Measurements from ENCODE around the gene PER2.
"Not testable (repeated sequence)": the region's sequence is repeated elsewhere in the genome, so short reads cannot be mapped to it uniquely, and the experiment has no call there.

PER2 gene

GRCh38 chr2:238278626-238279323 is 9.6 kb downstream of the PER2 start:
- Histone ChIP-seq H3K27ac (ENCODE audit: low read depth, low read length) (no peak overlapping the region), H3K4me1 (ENCODE audit: control insufficient read depth, insufficient read depth, low read length) (0 out of 2 replicates have a peak, but pooled peaks cover 2% of the 10 kb centered on the region), H3K9me3 (ENCODE audit: control insufficient read depth, insufficient read depth, low read length) (no peaks in the 10 kb centered on the region), H3K9ac (ENCODE audit: low read depth, low read length) (no peak overlapping the region), H3K36me3 (ENCODE audit: control insufficient read depth, insufficient read depth, low read length) (peaks cover 16% of the 10 kb centered on the region), H3K4me3 (ENCODE audit: low read depth, low read length) (no peak overlapping the region), H3K27me3 (ENCODE audit: control insufficient read depth, insufficient read depth, low read length) (no peaks in the 10 kb centered on the region)

DNA sequence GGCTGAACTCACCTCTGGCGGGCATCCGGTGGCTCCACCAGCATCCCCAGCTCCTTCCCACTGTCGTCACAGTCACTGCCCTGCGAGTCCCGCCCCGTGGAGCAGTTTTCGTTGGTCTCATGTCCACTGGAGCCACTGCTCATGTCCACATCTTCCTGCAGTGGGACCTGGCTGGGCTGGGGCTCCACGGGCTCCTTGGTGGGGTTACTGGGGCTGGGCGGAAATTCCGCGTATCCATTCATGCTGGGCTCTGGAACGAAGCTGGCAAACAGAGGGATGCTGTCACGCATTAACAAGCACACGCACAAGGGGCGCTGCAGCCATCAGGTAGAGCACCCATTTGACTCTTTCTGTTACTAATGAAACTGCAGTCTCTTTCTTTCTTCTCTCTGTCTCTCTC is 10.7 kb downstream of the PER2 start:
- peaks cover 16% of the 10 kb centered on the region for H3K36me3 ChIP-seq (ENCODE audit: control insufficient read depth, insufficient read depth, low read length)

DNA sequence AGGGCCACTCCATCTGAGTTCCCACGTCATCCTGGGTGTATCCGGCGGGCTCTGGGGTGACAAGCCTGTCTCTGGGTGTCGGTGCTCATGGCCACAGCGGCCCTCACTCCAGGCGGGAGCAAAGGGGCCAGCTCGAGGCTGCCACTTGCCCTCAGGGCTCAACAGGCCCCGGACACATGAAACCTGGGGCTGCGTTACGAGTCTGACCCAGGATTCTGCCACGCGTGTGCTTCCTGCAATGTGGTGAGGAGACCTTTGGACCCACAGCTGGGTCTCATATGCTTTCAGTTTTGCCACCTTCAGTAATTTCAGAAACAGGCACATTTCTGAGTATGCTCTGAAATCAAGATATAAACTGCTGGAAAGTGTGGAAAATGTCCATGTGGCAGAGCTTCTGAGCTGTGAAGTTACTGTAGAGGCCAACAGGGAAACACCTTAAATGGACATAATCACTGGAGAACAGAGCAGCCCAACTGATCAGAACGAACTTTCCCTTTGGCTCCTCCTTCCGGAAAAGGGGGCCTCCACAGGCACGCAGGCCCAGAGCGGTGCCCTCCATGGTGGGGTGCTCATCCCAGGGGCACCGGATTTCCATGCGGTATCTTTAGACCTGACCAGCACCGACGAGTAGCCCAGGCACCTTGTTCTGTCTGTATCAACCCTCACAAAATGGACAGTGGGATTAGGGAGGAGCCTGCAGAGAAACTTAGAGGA is 14.1 kb downstream of the PER2 start:
- Histone ChIP-seq H3K9ac (ENCODE audit: low read depth, low read length) (no peak overlapping the region), H3K36me3 (ENCODE audit: control insufficient read depth, insufficient read depth, low read length) (peaks cover 16% of the 10 kb centered on the region), H3K9me3 (ENCODE audit: control insufficient read depth, insufficient read depth, low read length) (no peaks in the 10 kb centered on the region), H3K27ac (ENCODE audit: low read depth, low read length) (no peak overlapping the region), H3K4me1 (ENCODE audit: control insufficient read depth, insufficient read depth, low read length) (no peaks in the 10 kb centered on the region), H3K27me3 (ENCODE audit: control insufficient read depth, insufficient read depth, low read length) (no peaks in the 10 kb centered on the region), H3K4me3 (ENCODE audit: low read depth, low read length) (no peak overlapping the region)

More for the DNA sequence above, 10.7 kb downstream of the PER2 start:
- H3K27ac ChIP-seq (ENCODE audit: low read depth, low read length), result no peak overlapping the region
- no peaks in the 10 kb centered on the region for H3K9me3 ChIP-seq (ENCODE audit: control insufficient read depth, insufficient read depth, low read length)
- H3K4me1 ChIP-seq (ENCODE audit: control insufficient read depth, insufficient read depth, low read length), result no peaks in the 10 kb centered on the region
- H3K4me3 ChIP-seq (ENCODE audit: low read depth, low read length), result no peak overlapping the region
- H3K9ac ChIP-seq (ENCODE audit: low read depth, low read length), result no peak overlapping the region
- H3K27me3 ChIP-seq (ENCODE audit: control insufficient read depth, insufficient read depth, low read length), result no peaks in the 10 kb centered on the region

GRCh38 chr2:238273433-238273832 is 15.0 kb downstream of the PER2 start:
- H3K9me3 ChIP-seq (ENCODE audit: control insufficient read depth, insufficient read depth, low read length); H3K27me3 ChIP-seq (ENCODE audit: control insufficient read depth, insufficient read depth, low read length); H3K4me3 ChIP-seq (ENCODE audit: low read depth, low read length); H3K9ac ChIP-seq (ENCODE audit: low read depth, low read length); H3K27ac ChIP-seq (ENCODE audit: low read depth, low read length); H3K4me1 ChIP-seq (ENCODE audit: control insufficient read depth, insufficient read depth, low read length): not testable (repeated sequence)
- peaks cover 18% of the 10 kb centered on the region for H3K36me3 ChIP-seq (ENCODE audit: control insufficient read depth, insufficient read depth, low read length)

DNA sequence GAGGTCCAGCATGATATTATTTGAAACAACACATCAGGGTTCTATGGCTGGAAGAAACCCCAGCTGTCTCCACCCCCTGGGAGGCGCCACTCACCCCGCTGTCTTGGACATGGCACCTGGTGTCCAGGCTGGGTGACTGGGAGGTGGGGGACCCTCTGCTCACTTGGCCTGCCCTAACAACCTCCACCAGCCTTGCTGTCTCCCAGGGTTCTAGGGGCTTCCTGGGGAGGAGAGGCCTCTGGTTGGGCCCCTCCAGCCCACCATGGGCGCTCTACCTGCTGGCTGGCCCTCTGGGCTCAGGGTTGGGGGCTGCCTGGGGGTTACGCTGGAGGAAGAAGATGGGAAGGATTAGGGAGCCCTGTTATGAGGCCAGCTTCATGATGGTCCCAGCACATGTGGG is 16.3 kb downstream of the PER2 start:
- Histone ChIP-seq H3K27me3 (ENCODE audit: control insufficient read depth, insufficient read depth, low read length) (no peaks in the 10 kb centered on the region), H3K9me3 (ENCODE audit: control insufficient read depth, insufficient read depth, low read length) (no peaks in the 10 kb centered on the region), H3K9ac (ENCODE audit: low read depth, low read length) (no peak overlapping the region), H3K4me3 (ENCODE audit: low read depth, low read length) (no peak overlapping the region), H3K4me1 (ENCODE audit: control insufficient read depth, insufficient read depth, low read length) (no peaks in the 10 kb centered on the region), H3K36me3 (ENCODE audit: control insufficient read depth, insufficient read depth, low read length) (peaks cover 26% of the 10 kb centered on the region), H3K27ac (ENCODE audit: low read depth, low read length) (no peak overlapping the region)

- peaks cover 26% of the 10 kb centered on the region for H3K36me3 ChIP-seq (ENCODE audit: control insufficient read depth, insufficient read depth, low read length)
- H3K27ac ChIP-seq (ENCODE audit: low read depth, low read length), result not testable (repeated sequence)
Measured at GRCh38 chr2:238271686-238272085, 16.7 kb downstream of the PER2 start.

GRCh38 chr2:238271061-238271554 is 17.3 kb downstream of the PER2 start:
- Histone ChIP-seq H3K27me3 (ENCODE audit: control insufficient read depth, insufficient read depth, low read length) (no peaks in the 10 kb centered on the region), H3K4me1 (ENCODE audit: control insufficient read depth, insufficient read depth, low read length) (no peaks in the 10 kb centered on the region), H3K4me3 (ENCODE audit: low read depth, low read length) (no peak overlapping the region), H3K9me3 (ENCODE audit: control insufficient read depth, insufficient read depth, low read length) (no peaks in the 10 kb centered on the region), H3K9ac (ENCODE audit: low read depth, low read length) (no peak overlapping the region), H3K36me3 (ENCODE audit: control insufficient read depth, insufficient read depth, low read length) (peaks cover 20% of the 10 kb centered on the region), H3K27ac (ENCODE audit: low read depth, low read length) (no peak overlapping the region)

More at GRCh38 chr2:238271686-238272085, 16.7 kb downstream of the PER2 start:
- not testable (repeated sequence) for H3K4me3 ChIP-seq (ENCODE audit: low read depth, low read length); H3K4me1 ChIP-seq (ENCODE audit: control insufficient read depth, insufficient read depth, low read length); H3K27me3 ChIP-seq (ENCODE audit: control insufficient read depth, insufficient read depth, low read length); H3K9ac ChIP-seq (ENCODE audit: low read depth, low read length); H3K9me3 ChIP-seq (ENCODE audit: control insufficient read depth, insufficient read depth, low read length)

GRCh38 chr2:238270606-238271005 is 17.8 kb downstream of the PER2 start:
- no peaks in the 10 kb centered on the region for H3K9me3 ChIP-seq (ENCODE audit: control insufficient read depth, insufficient read depth, low read length)
- H3K9ac ChIP-seq (ENCODE audit: low read depth, low read length), result no peak overlapping the region
- no peaks in the 10 kb centered on the region for H3K27me3 ChIP-seq (ENCODE audit: control insufficient read depth, insufficient read depth, low read length)
- H3K4me1 ChIP-seq (ENCODE audit: control insufficient read depth, insufficient read depth, low read length), result no peaks in the 10 kb centered on the region
- H3K27ac ChIP-seq (ENCODE audit: low read depth, low read length), result no peak overlapping the region
- H3K4me3 ChIP-seq (ENCODE audit: low read depth, low read length), result no peak overlapping the region
- peaks cover 20% of the 10 kb centered on the region for H3K36me3 ChIP-seq (ENCODE audit: control insufficient read depth, insufficient read depth, low read length)

DNA sequence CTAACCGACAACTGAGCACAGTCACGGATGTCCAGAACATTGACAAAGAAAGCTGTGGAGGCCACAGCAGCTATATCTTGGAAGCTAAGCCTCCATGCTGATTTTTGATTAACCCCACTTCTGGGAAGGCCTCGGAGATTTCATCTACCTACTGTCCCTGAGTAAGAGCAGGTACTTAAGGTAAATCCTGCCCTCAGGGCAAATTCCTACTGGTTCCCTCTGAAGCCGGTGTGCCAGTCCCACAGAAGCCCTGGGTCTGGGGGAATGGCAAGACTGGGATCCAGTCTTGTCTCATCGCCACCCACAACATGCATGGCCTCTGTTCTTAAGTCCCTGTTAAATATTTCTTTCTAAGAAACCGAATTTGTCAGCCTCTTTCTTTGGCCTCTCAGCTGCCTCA is 18.7 kb downstream of the PER2 start:
- Histone ChIP-seq H3K9me3 (ENCODE audit: control insufficient read depth, insufficient read depth, low read length) (no peaks in the 10 kb centered on the region), H3K4me3 (ENCODE audit: low read depth, low read length) (no peak overlapping the region), H3K9ac (ENCODE audit: low read depth, low read length) (no peak overlapping the region), H3K36me3 (ENCODE audit: control insufficient read depth, insufficient read depth, low read length) (peaks cover 14% of the 10 kb centered on the region), H3K27me3 (ENCODE audit: control insufficient read depth, insufficient read depth, low read length) (no peaks in the 10 kb centered on the region), H3K27ac (ENCODE audit: low read depth, low read length) (no peak overlapping the region), H3K4me1 (ENCODE audit: control insufficient read depth, insufficient read depth, low read length) (no peaks in the 10 kb centered on the region)

GRCh38 chr2:238267884-238268680 is 20.3 kb downstream of the PER2 start:
- H3K27me3 ChIP-seq (ENCODE audit: control insufficient read depth, insufficient read depth, low read length), result no peaks in the 10 kb centered on the region
- H3K9me3 ChIP-seq (ENCODE audit: control insufficient read depth, insufficient read depth, low read length), result no peaks in the 10 kb centered on the region
- no peak overlapping the region for H3K4me3 ChIP-seq (ENCODE audit: low read depth, low read length)
- peaks cover 11% of the 10 kb centered on the region for H3K36me3 ChIP-seq (ENCODE audit: control insufficient read depth, insufficient read depth, low read length)
- no peak overlapping the region for H3K9ac ChIP-seq (ENCODE audit: low read depth, low read length)
- H3K4me1 ChIP-seq (ENCODE audit: control insufficient read depth, insufficient read depth, low read length), result no peaks in the 10 kb centered on the region
- H3K27ac ChIP-seq (ENCODE audit: low read depth, low read length), result no peak overlapping the region

GRCh38 chr2:238267341-238267710 is 21.1 kb downstream of the PER2 start:
- peaks cover 11% of the 10 kb centered on the region for H3K36me3 ChIP-seq (ENCODE audit: control insufficient read depth, insufficient read depth, low read length)
- H3K9ac ChIP-seq (ENCODE audit: low read depth, low read length), result no peak overlapping the region
- no peaks in the 10 kb centered on the region for H3K27me3 ChIP-seq (ENCODE audit: control insufficient read depth, insufficient read depth, low read length)
- no peak overlapping the region for H3K4me3 ChIP-seq (ENCODE audit: low read depth, low read length)
- no peaks in the 10 kb centered on the region for H3K4me1 ChIP-seq (ENCODE audit: control insufficient read depth, insufficient read depth, low read length)
- no peak overlapping the region for H3K27ac ChIP-seq (ENCODE audit: low read depth, low read length)
- no peaks in the 10 kb centered on the region for H3K9me3 ChIP-seq (ENCODE audit: control insufficient read depth, insufficient read depth, low read length)
